Measurements from ENCODE around the gene RNF186. TPM values are rescaled to one million over a fixed set of nuclear protein-coding genes. Genes with fewer than 3 reads are reported as not detected.

Gene RNF186
- total RNA-seq (2014; rRNA removed; shearing (Covaris generic)): not detected in 2 replicates

GRCh38 chr1:19814681-19815503 is at the start of gene RNF186:
TSS of gene RNF186 (minus strand) at chr1:19815283. CDS start at chr1:19815101, 182 bp downstream.

GRCh38 chr1:19799230-19800075 is 15.6 kb downstream of the RNF186 start, which contains the start of gene TMCO4:
TSS of gene TMCO4 (minus strand) at chr1:19799916. CDS start at chr1:19780758, 19,158 bp downstream.

Other genes starting within 250 kb of the RNF186 start
- gene NBL1, start 171.0 kb downstream of the RNF186 start, total RNA-seq (2014; rRNA removed; shearing (Covaris generic)): 42.2 and 47.6 TPM in 2 replicates
- gene HTR6, start 150.4 kb downstream of the RNF186 start, total RNA-seq (2014; rRNA removed; shearing (Covaris generic)): 0.15 and 0.27 TPM in 2 replicates
- gene TMCO4, start 15.4 kb downstream of the RNF186 start, total RNA-seq (2014; rRNA removed; shearing (Covaris generic)): 15.9 and 17.8 TPM in 2 replicates
- 3.0 and 4.5 TPM in 2 replicates for gene OTUD3, start 67.1 kb upstream of the RNF186 start, total RNA-seq (2014; rRNA removed; shearing (Covaris generic))
- gene PLA2G2E, start 108.3 kb upstream of the RNF186 start, total RNA-seq (2014; rRNA removed; shearing (Covaris generic)): not detected in 2 replicates
- gene PLA2G2A, start 164.3 kb upstream of the RNF186 start, total RNA-seq (2014; rRNA removed; shearing (Covaris generic)): 0.21 TPM in 1 of 2 replicates, not detected in the other

All from A375 (cell line).